Omental fat pad (tissue), 4 donors: Measurements from ENCODE around the gene HCN3. TPM values are rescaled to one million over a fixed set of nuclear protein-coding genes. Genes with fewer than 3 reads are reported as not detected.
"Not testable (repeated sequence)": the region's sequence is repeated elsewhere in the genome, so short reads cannot be mapped to it uniquely, and the experiment has no call there.

Experiments
- ATAC-seq: fragments of 150-250 bp; one replicate; pipeline ENCODE4 v1.9.1; 2016; ENCODE audit warnings: mild to moderate bottlenecking, moderate library complexity; ENCODE audit not compliant: low FRiP score
- DNase-seq: peaks from one replicate; pipeline ENCODE4 v3.0.0-alpha.2; 2019; ENCODE audit warnings: low spot score
- CTCF ChIP-seq, 3 donors: fragments of 450-650 bp; IDR thresholded peaks; one replicate each; pipeline ENCODE4 v1.5.1; 2016 to 2017; ENCODE audit warnings: antibody characterized with exemption in 3 of 3, mild to moderate bottlenecking in 3 of 3, moderate library complexity in 2 of 3
- total RNA-seq, 4 donors: library from RNA; depleted of rRNA; stranded (reverse); fragments of >200 nt; gene quantifications; one replicate each; pipeline ENCODE4 v1.1.0, GENCODE V29; 2016

The HCN3 gene
- total RNA-seq, 4 donors from 2014 or later: 0.36 to 2.3 (median 1.2) TPM

GRCh38 chr1:155326631-155327037, 49.4 kb downstream of the HCN3 start:
- no peak for DNase-seq
- no peak for TF ChIP-seq CTCF (IDR thresholded peaks at IDR 0.05)
- ATAC-seq: no peak

- DNase-seq (no peak), ATAC-seq (no peak)
- no peak for TF ChIP-seq CTCF (IDR thresholded peaks at IDR 0.05)
Observed at GRCh38 chr1:155327981-155328380, 50.7 kb downstream of the HCN3 start.

- ATAC-seq: not testable (repeated sequence)
Observed at GRCh38 chr1:155328856-155329255, 51.6 kb downstream of the HCN3 start.

GRCh38 chr1:155329980-155330598, 52.8 kb downstream of the HCN3 start:
- DNase-seq (no peak), ATAC-seq (no peak)
- no peak for TF ChIP-seq CTCF (IDR thresholded peaks at IDR 0.05)

More at GRCh38 chr1:155328856-155329255, 51.6 kb downstream of the HCN3 start:
- not testable (repeated sequence) for DNase-seq

GRCh38 chr1:155334962-155335361, 57.7 kb downstream of the HCN3 start:
- DNase-seq (no peak), ATAC-seq (no peak)
- no peak for TF ChIP-seq CTCF (IDR thresholded peaks at IDR 0.05)

Other genes with a start within 250 kb of the HCN3 start
- gene DCST2, start 243.7 kb upstream of the HCN3 start, total RNA-seq: under 1 TPM in 3 of 4 donors, not detected in 1; 0.36 to 0.79 (median 0.38) TPM
- gene DCST1, start 243.6 kb upstream of the HCN3 start, total RNA-seq: not detected
- gene ADAM15, start 226.1 kb upstream of the HCN3 start, total RNA-seq: 100 to 1,000 TPM; 116 to 262 (median 157) TPM
- gene EFNA4, start 213.7 kb upstream of the HCN3 start, total RNA-seq: 1 to 10 TPM; 1.7 to 5.0 (median 4.4) TPM
- gene EFNA3, start 198.6 kb upstream of the HCN3 start, total RNA-seq: 1 to 10 TPM in 2 of 4 donors, under 1 TPM in 1, not detected in 1; 0.84 to 1.8 (median 1.6) TPM
- gene EFNA1, start 149.6 kb upstream of the HCN3 start, total RNA-seq: 10 to 100 TPM; 29.2 to 61.7 (median 56.7) TPM
- gene SLC50A1, start 141.6 kb upstream of the HCN3 start, total RNA-seq: 10 to 100 TPM; 26.8 to 40.6 (median 27.5) TPM
- gene DPM3, start 136.9 kb upstream of the HCN3 start, total RNA-seq: 10 to 100 TPM; 32.5 to 70.8 (median 58.5) TPM
- 100 to 1,000 TPM in 2 of 4 donors, 10 to 100 TPM in 2; 77.9 to 171 (median 99.7) TPM for gene KRTCAP2, start 104.2 kb upstream of the HCN3 start, total RNA-seq
- 1 to 10 TPM in 3 of 4 donors, under 1 TPM in 1; 0.36 to 1.4 (median 1.1) TPM for gene TRIM46, start 103.6 kb upstream of the HCN3 start, total RNA-seq
- gene THBS3, start 69.6 kb upstream of the HCN3 start, total RNA-seq: 10 to 100 TPM; 11.3 to 32.2 (median 25.0) TPM
- gene MTX1, start 68.8 kb upstream of the HCN3 start, total RNA-seq: 10 to 100 TPM; 38.3 to 52.0 (median 40.8) TPM
- 10 to 100 TPM in 3 of 4 donors, 1 to 10 TPM in 1; 8.7 to 13.4 (median 11.9) TPM for gene ENTREP3, start 22.0 kb upstream of the HCN3 start, total RNA-seq
- gene SCAMP3, start 15.1 kb upstream of the HCN3 start, total RNA-seq: 10 to 100 TPM; 48.2 to 72.9 (median 63.1) TPM
- gene CLK2, start 4.0 kb upstream of the HCN3 start, total RNA-seq: 10 to 100 TPM; 16.9 to 41.3 (median 32.7) TPM
- not detected for gene PKLR, start 24.0 kb downstream of the HCN3 start, total RNA-seq
- 100 to 1,000 TPM in 1 of 4 donors, 10 to 100 TPM in 3; 73.9 to 151 (median 87.7) TPM for gene FDPS, start 31.4 kb downstream of the HCN3 start, total RNA-seq
- 10 to 100 TPM; 11.5 to 21.1 (median 12.5) TPM for gene RUSC1, start 43.4 kb downstream of the HCN3 start, total RNA-seq